ENCODE results near the gene SLX4IP.

SLX4IP gene

GRCh38 chr20:10651227-10651990 is 216.3 kb downstream of the SLX4IP start:
- Histone ChIP-seq H3K4me3 (ENCODE audit: low read depth, low read length) (no peak overlapping the region), H3K4me1 (ENCODE audit: control insufficient read depth, insufficient read depth, low read length) (peaks cover 12% of the 10 kb centered on the region), H3K27ac (ENCODE audit: extremely low read depth, low read depth, low read length) (no peak overlapping the region), H3K36me3 (ENCODE audit: control insufficient read depth in 2 of 2, insufficient read depth in 1 of 2, low read length in 2 of 2) (peaks cover 10 to 85% of the 10 kb centered on the region in 2 experiments), H3K9me3 (ENCODE audit: control insufficient read depth, insufficient read depth, low read depth, low read length) (no peaks in the 10 kb centered on the region)
- ChIA-PET POLR2A (interaction anchor here (1.2 kb wide), 1 partner anchor 20 kb away, joined by 3 read pairs; no protein-coding TSS in a partner anchor), CTCF (interaction anchor here (1.5 kb wide), 1 partner anchor 99 kb away, joined by 4 read pairs; no protein-coding TSS in a partner anchor)
- TF ChIP-seq ZXDB (tag by site-specific recombination; IDR thresholded peaks at IDR 0.05) (no peak), ZNF184 (tag by site-specific recombination; IDR thresholded peaks at IDR 0.05) (no peak), BCL6B (tag by site-specific recombination; IDR thresholded peaks at IDR 0.05) (no peak), ZNF148 (tag by site-specific recombination; IDR thresholded peaks at IDR 0.05; ENCODE audit: borderline replicate concordance) (no peak), KLF9 (tag by site-specific recombination; IDR thresholded peaks at IDR 0.05; ENCODE audit: low read depth) (no peak), ZBTB44 (tag by site-specific recombination; IDR thresholded peaks at IDR 0.05) (no peak), ZFP69B (tag by site-specific recombination; IDR thresholded peaks at IDR 0.05) (no peak), ZBTB10 (tag by site-specific recombination; IDR thresholded peaks at IDR 0.05) (no peak), PRDM1 (tag by site-specific recombination; IDR thresholded peaks at IDR 0.05) (no peak)

GRCh38 chr20:10652185-10652584 is 217.1 kb downstream of the SLX4IP start:
- ChIA-PET CTCF (interaction anchor here (1.5 kb wide), 1 partner anchor 99 kb away, joined by 4 read pairs; no protein-coding TSS in a partner anchor), POLR2A (interaction anchor here (1.2 kb wide), 1 partner anchor 19 kb away, joined by 3 read pairs; no protein-coding TSS in a partner anchor)
- TF ChIP-seq ZNF560 (tag by site-specific recombination; IDR thresholded peaks at IDR 0.05; ENCODE audit: borderline replicate concordance) (no peak), ZNF37A (tag by site-specific recombination; IDR thresholded peaks at IDR 0.05) (no peak), ZNF354C (tag by site-specific recombination; IDR thresholded peaks at IDR 0.05; ENCODE audit: borderline replicate concordance, low read depth) (no peak), SETDB1 (IDR thresholded peaks at IDR 0.05; ENCODE audit: insufficient read length, low read length) (no peak), MYNN (tag by site-specific recombination; IDR thresholded peaks at IDR 0.05; ENCODE audit: borderline replicate concordance) (no peak), ZSCAN23 (tag by site-specific recombination; IDR thresholded peaks at IDR 0.05) (no peak), ZFP41 (tag by site-specific recombination; IDR thresholded peaks at IDR 0.05; ENCODE audit: borderline replicate concordance) (no peak), ZNF221 (tag by site-specific recombination; IDR thresholded peaks at IDR 0.05; ENCODE audit: borderline replicate concordance) (no peak), BCL6B (tag by site-specific recombination; IDR thresholded peaks at IDR 0.05) (no peak), MZF1 (tag by site-specific recombination; IDR thresholded peaks at IDR 0.05; ENCODE audit: borderline replicate concordance) (no peak), ZNF223 (tag by site-specific recombination; IDR thresholded peaks at IDR 0.05) (no peak), ZNF133 (tag by site-specific recombination; IDR thresholded peaks at IDR 0.05) (no peak), ZSCAN16 (tag by site-specific recombination; IDR thresholded peaks at IDR 0.05) (no peak), ZBTB44 (tag by site-specific recombination; IDR thresholded peaks at IDR 0.05) (no peak), ZFHX2 (tag by site-specific recombination; conservative IDR thresholded peaks at IDR 0.05) (no peak)

More at GRCh38 chr20:10652185-10652584, 217.1 kb downstream of the SLX4IP start:
- H3K9me3 ChIP-seq (ENCODE audit: control insufficient read depth, insufficient read depth, low read depth, low read length) = no peaks in the 10 kb centered on the region
- no peak overlapping the region for H3K4me3 ChIP-seq (ENCODE audit: low read depth, low read length)
- no peak overlapping the region for H3K27ac ChIP-seq (ENCODE audit: extremely low read depth, low read depth, low read length)
- H3K36me3 ChIP-seq (ENCODE audit: control insufficient read depth in 2 of 2, insufficient read depth in 1 of 2, low read length in 2 of 2) = peaks cover 14 to 84% of the 10 kb centered on the region in 2 experiments
- H3K4me1 ChIP-seq (ENCODE audit: control insufficient read depth, insufficient read depth, low read length) = peaks cover 12% of the 10 kb centered on the region

All from HEK293 (cell line).